Peyer's patch (tissue), 4 donors: ENCODE data around the gene NR5A1. TPM values are rescaled to one million over a fixed set of nuclear protein-coding genes. Genes with fewer than 3 reads are reported as not detected.

Experiments
- DNase-seq, 3 donors: peaks; one replicate each; pipeline ENCODE4 v3.0.0-alpha.2; 2017 to 2019
- H3K27ac ChIP-seq, 4 donors: fragments of 200-600 bp; sonication (generic); one replicate each; pipeline ENCODE4 v1.5.1; 2016 to 2019
- H3K27me3 ChIP-seq, 2 donors: fragments of 200-600 bp; sonication (generic); one replicate each; pipeline ENCODE4 v1.5.1; 2019
- H3K36me3 ChIP-seq, 3 donors: fragments of 200-600 bp; sonication (generic); one replicate each; pipeline ENCODE4 v1.5.1; 2016 to 2019
- H3K4me1 ChIP-seq, 4 donors: fragments of 200-600 bp; sonication (generic); one replicate each; pipeline ENCODE4 v1.5.1; 2016 to 2019
- H3K4me3 ChIP-seq, 4 donors: fragments of 200-600 bp; sonication (generic); 1 replicate in 3 of 4; 2 replicates in 1 of 4; pipeline ENCODE4 v1.5.1; 2016 to 2019; ENCODE audit warnings: mild to moderate bottlenecking in 1 of 4
- H3K9me3 ChIP-seq, 4 donors: fragments of 200-600 bp; sonication (generic); one replicate each; pipeline ENCODE4 v1.5.1; 2016 to 2019; ENCODE audit warnings: mild to moderate bottlenecking in 1 of 4
- CTCF ChIP-seq, 6 experiments: fragments of 450-650 bp in 4 of 6; fragments of 200-600 bp in 2 of 6; sonication (generic) in 1 of 6; IDR thresholded peaks; one replicate each; pipeline ENCODE4 v1.5.1; 2017 to 2019; ENCODE audit warnings: antibody characterized with exemption in 6 of 6, mild to moderate bottlenecking in 3 of 6, moderate library complexity in 1 of 6
- POLR2A ChIP-seq, 2 donors: fragments of 450-650 bp; IDR thresholded peaks; one replicate each; pipeline ENCODE4 v1.5.1; 2017; ENCODE audit warnings: antibody characterized with exemption in 2 of 2, mild to moderate bottlenecking in 2 of 2, moderate library complexity in 2 of 2
- total RNA-seq, 4 donors: library from RNA; depleted of rRNA; stranded (reverse); fragments of >200 nt; gene quantifications; one replicate each; pipeline ENCODE4 v1.1.0, GENCODE V29; 2016

Gene NR5A1
- total RNA-seq, 4 donors from 2014 or later = 0.18 TPM; not detected in 3

GRCh38 chr9:124522121-124523098 lies 15.2 kb upstream of the NR5A1 start:
- Histone ChIP-seq H3K27ac (no peak overlapping the region), H3K4me3 (no peak overlapping the region), H3K4me1 (no peaks in the 10 kb centered on the region), H3K9me3 (no peaks in the 10 kb centered on the region), H3K36me3 (peaks cover 0 to 11% (median 0%) of the 10 kb centered on the region in 3 donors), H3K27me3 (no peaks in the 10 kb centered on the region)
- TF ChIP-seq CTCF (IDR thresholded peaks at IDR 0.05) (no peak), POLR2A (IDR thresholded peaks at IDR 0.05) (no peak)
- no peak for DNase-seq

GRCh38 chr9:124521142-124521541 lies 13.9 kb upstream of the NR5A1 start:
- Histone ChIP-seq H3K27ac (no peak overlapping the region), H3K9me3 (no peaks in the 10 kb centered on the region), H3K4me3 (no peak overlapping the region), H3K27me3 (no peaks in the 10 kb centered on the region), H3K36me3 (peaks cover 0 to 5% (median 0%) of the 10 kb centered on the region in 3 donors), H3K4me1 (no peaks in the 10 kb centered on the region)
- TF ChIP-seq CTCF (IDR thresholded peaks at IDR 0.05) (no peak), POLR2A (IDR thresholded peaks at IDR 0.05) (no peak)
- no peak for DNase-seq

GRCh38 chr9:124520206-124520596 lies 13.0 kb upstream of the NR5A1 start:
- no peaks in the 10 kb centered on the region for H3K9me3 ChIP-seq
- DNase-seq = no peak

GRCh38 chr9:124518116-124518515 lies 10.9 kb upstream of the NR5A1 start:
- no peaks in the 10 kb centered on the region for H3K36me3 ChIP-seq
- H3K4me3 ChIP-seq = no peak overlapping the region
- H3K4me1 ChIP-seq = no peaks in the 10 kb centered on the region
- TF ChIP-seq POLR2A (IDR thresholded peaks at IDR 0.05) (no peak), CTCF (IDR thresholded peaks at IDR 0.05) (no peak)
- DNase-seq = no peak
- no peaks in the 10 kb centered on the region for H3K27me3 ChIP-seq
- H3K9me3 ChIP-seq = no peaks in the 10 kb centered on the region
- no peak overlapping the region for H3K27ac ChIP-seq

More at GRCh38 chr9:124520206-124520596, 13.0 kb upstream of the NR5A1 start:
- no peak for TF ChIP-seq CTCF (IDR thresholded peaks at IDR 0.05)
- TF ChIP-seq POLR2A (IDR thresholded peaks at IDR 0.05) = no peak
- H3K27me3 ChIP-seq = no peaks in the 10 kb centered on the region
- no peaks in the 10 kb centered on the region for H3K36me3 ChIP-seq
- no peak overlapping the region for H3K27ac ChIP-seq
- no peaks in the 10 kb centered on the region for H3K4me1 ChIP-seq
- H3K4me3 ChIP-seq = no peak overlapping the region

DNA sequence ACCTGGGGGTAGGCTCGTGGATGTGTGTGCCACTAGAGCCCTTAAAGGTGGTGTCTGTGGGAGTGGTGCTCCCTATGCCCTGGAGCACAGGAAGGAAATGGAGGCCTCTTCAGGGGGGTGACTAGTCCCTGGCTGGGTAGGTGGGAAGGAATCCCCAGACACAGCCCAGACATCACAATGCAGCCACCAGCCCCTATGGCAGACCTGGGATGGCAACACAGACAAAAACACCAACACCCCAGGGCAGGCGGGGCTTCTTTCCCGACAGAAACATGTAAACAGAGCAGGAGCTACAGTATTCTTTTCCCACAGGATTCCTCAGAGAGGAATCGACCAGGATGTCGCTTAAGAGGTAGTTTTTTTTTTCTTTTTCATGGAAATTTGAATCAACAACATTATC lies 10.4 kb upstream of the NR5A1 start:
- no peaks in the 10 kb centered on the region for H3K4me1 ChIP-seq
- no peak overlapping the region for H3K4me3 ChIP-seq
- DNase-seq = no peak
- H3K27ac ChIP-seq = no peak overlapping the region
- H3K36me3 ChIP-seq = no peaks in the 10 kb centered on the region
- no peaks in the 10 kb centered on the region for H3K27me3 ChIP-seq
- no peak for TF ChIP-seq CTCF (IDR thresholded peaks at IDR 0.05)
- no peak for TF ChIP-seq POLR2A (IDR thresholded peaks at IDR 0.05)
- H3K9me3 ChIP-seq = no peaks in the 10 kb centered on the region
